Measurements from ENCODE around the gene HIPK4.
"Not testable (repeated sequence)": the region's sequence is repeated elsewhere in the genome, so short reads cannot be mapped to it uniquely, and the experiment has no call there.

Gene HIPK4

DNA sequence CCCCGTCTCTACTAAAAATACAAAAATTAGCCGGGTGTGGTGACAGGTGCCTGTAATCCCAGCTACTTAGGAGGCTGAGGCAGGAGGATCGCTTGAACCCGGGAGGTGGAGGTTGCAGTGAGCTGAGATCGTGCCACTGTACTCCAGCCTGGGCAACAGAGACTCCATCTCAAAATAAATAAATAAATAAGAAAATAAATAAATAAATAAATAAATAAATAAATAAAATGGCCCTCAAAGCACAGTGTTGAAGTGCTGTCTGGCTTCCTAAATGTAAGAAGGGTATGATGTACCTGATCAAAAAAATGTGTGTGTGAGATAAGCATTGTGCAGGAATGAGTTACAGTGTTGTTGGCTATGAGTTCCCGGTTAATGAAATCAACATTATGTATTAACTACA is 56.9 kb downstream of the HIPK4 start:
- DNase-seq, result not testable (repeated sequence)

GRCh38 chr19:40332669-40333068 is 57.3 kb downstream of the HIPK4 start:
- DNase-seq, result no peak

GRCh38 chr19:40331052-40331451 is 58.9 kb downstream of the HIPK4 start:
- DNase-seq, result no peak

Data from activated CD8-positive, alpha-beta memory T cell treated with anti-CD3 and anti-CD28 coated beads, Interleukin-2, amount 50 U/mL, for 4 hours (primary cell).